Measurements from ENCODE around the gene LRRC36. TPM values are rescaled to one million over a fixed set of nuclear protein-coding genes. Genes with fewer than 3 reads are reported as not detected.
A peak's percentile ranks its signal among the peaks of the same experiment; 100 is the strongest.

LRRC36 gene
- total and polyA plus RNA-seq, 9 of the 15 experiments (the other 6 are each of a cell fraction or from before 2014, with no cell fraction given): 0.09 to 0.40 (median 0.17) TPM; not detected in 1

DNA sequence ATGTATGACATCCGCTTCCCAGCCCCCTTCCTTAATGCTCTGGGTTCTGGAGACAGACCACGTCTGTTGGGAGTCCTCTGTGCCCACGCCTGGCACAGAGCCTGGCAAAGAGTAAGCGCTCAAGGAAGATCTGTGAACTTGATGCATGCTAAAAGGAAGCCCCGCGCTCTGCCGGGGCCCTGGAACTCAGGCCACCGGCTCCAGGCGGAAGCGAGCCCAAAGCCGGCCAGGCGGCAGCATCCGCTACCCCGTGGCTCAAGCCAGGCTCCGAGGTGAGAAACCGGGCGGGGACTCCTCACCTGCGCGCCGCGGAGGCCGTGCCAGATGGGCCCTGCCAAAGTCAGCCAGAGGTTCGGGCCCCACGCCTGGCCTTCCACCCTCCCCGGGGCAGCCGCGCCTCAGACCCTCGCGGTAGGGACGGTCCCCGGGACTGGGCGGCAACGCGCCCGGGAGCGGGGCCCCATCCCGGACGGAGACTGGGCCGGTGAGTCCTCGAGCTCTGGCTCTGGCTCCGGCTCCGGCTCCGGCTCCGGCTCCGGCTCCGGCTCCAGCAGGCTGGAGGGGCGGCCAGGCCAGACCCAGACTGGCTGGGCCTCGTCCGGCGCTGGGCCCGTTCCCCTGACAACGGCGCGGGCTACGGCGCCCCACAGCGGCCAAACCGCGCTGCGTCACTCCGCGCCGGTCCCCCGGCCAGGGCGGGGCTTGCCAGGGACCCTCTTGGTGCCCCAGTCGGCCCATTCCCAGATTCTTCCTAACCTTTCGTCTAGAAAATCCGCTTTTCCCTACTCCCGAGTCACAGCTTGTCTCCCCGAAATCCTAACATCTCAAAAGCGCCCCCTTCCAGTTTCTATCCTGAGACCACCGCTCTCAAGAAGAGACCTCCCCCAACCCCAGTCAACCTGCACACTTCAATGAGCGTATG lies 89.5 kb downstream of the LRRC36 start, which contains the start of gene ZDHHC1 (continued):
- TF ChIP-seq RB1 (IDR thresholded peaks at IDR 0.05; ENCODE audit: low read depth): peak; percentile 52; the same call in 1 of the 2 replicates
- TF ChIP-seq ZBTB7A (IDR thresholded peaks at IDR 0.05; ENCODE audit: borderline replicate concordance, control insufficient read depth, low read depth, low read length): peak; percentile 56; the same call in 1 of the 2 replicates
- TF ChIP-seq ZFP36 (IDR thresholded peaks at IDR 0.05; ENCODE audit: low read depth, low read length, partially characterized antibody): no peak
- TF ChIP-seq CCAR2 (IDR thresholded peaks at IDR 0.05; ENCODE audit: low read depth, low read length): no peak
- no peak for TF ChIP-seq ZNF785 (CRISPR knock-in tag; IDR thresholded peaks at IDR 0.05)
- TF ChIP-seq, protein P1, sequence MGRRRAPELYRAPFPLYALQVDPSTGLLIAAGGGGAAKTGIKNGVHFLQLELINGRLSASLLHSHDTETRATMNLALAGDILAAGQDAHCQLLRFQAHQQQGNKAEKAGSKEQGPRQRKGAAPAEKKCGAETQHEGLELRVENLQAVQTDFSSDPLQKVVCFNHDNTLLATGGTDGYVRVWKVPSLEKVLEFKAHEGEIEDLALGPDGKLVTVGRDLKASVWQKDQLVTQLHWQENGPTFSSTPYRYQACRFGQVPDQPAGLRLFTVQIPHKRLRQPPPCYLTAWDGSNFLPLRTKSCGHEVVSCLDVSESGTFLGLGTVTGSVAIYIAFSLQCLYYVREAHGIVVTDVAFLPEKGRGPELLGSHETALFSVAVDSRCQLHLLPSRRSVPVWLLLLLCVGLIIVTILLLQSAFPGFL (CRISPR knock-in tag; IDR thresholded peaks at IDR 0.05): no peak
- TF ChIP-seq, protein P2, sequence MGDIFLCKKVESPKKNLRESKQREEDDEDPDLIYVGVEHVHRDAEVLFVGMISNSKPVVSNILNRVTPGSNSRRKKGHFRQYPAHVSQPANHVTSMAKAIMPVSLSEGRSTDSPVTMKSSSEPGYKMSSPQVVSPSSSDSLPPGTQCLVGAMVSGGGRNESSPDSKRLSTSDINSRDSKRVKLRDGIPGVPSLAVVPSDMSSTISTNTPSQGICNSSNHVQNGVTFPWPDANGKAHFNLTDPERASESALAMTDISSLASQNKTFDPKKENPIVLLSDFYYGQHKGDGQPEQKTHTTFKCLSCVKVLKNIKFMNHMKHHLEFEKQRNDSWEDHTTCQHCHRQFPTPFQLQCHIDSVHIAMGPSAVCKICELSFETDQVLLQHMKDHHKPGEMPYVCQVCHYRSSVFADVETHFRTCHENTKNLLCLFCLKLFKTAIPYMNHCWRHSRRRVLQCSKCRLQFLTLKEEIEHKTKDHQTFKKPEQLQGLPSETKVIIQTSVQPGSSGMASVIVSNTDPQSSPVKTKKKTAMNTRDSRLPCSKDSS (IDR thresholded peaks at IDR 0.05; ENCODE audit: low read depth, partially characterized antibody): no peak
- TF ChIP-seq, protein P3, sequence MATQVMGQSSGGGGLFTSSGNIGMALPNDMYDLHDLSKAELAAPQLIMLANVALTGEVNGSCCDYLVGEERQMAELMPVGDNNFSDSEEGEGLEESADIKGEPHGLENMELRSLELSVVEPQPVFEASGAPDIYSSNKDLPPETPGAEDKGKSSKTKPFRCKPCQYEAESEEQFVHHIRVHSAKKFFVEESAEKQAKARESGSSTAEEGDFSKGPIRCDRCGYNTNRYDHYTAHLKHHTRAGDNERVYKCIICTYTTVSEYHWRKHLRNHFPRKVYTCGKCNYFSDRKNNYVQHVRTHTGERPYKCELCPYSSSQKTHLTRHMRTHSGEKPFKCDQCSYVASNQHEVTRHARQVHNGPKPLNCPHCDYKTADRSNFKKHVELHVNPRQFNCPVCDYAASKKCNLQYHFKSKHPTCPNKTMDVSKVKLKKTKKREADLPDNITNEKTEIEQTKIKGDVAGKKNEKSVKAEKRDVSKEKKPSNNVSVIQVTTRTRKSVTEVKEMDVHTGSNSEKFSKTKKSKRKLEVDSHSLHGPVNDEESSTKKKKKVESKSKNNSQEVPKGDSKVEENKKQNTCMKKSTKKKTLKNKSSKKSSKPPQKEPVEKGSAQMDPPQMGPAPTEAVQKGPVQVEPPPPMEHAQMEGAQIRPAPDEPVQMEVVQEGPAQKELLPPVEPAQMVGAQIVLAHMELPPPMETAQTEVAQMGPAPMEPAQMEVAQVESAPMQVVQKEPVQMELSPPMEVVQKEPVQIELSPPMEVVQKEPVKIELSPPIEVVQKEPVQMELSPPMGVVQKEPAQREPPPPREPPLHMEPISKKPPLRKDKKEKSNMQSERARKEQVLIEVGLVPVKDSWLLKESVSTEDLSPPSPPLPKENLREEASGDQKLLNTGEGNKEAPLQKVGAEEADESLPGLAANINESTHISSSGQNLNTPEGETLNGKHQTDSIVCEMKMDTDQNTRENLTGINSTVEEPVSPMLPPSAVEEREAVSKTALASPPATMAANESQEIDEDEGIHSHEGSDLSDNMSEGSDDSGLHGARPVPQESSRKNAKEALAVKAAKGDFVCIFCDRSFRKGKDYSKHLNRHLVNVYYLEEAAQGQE (IDR thresholded peaks at IDR 0.05; ENCODE audit: borderline replicate concordance): peak; percentile 31; the same call in 1 of the 2 replicates
- TF ChIP-seq, protein P3 (CRISPR knock-in tag; IDR thresholded peaks at IDR 0.05; ENCODE audit: low read depth): no peak
- TF ChIP-seq ZC3H11A (IDR thresholded peaks at IDR 0.05; ENCODE audit: low read depth, low read length): no peak
- TF ChIP-seq FOXP1 (CRISPR knock-in tag; IDR thresholded peaks at IDR 0.05): no peak
- TF ChIP-seq, protein P4, sequence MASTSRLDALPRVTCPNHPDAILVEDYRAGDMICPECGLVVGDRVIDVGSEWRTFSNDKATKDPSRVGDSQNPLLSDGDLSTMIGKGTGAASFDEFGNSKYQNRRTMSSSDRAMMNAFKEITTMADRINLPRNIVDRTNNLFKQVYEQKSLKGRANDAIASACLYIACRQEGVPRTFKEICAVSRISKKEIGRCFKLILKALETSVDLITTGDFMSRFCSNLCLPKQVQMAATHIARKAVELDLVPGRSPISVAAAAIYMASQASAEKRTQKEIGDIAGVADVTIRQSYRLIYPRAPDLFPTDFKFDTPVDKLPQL (IDR thresholded peaks at IDR 0.05; ENCODE audit: extremely low read depth, insufficient read length): no peak
- TF ChIP-seq DNMT1 (IDR thresholded peaks at IDR 0.05): no peak

Data from K562 (cell line).